Ovary (tissue), 10 donors: ENCODE data around the gene FDX1. TPM values are rescaled to one million over a fixed set of nuclear protein-coding genes. Genes with fewer than 3 reads are reported as not detected.
"Not testable (repeated sequence)": the region's sequence is repeated elsewhere in the genome, so short reads cannot be mapped to it uniquely, and the experiment has no call there.

ENCODE experiments used
- DNase-seq, 5 donors: peaks; one replicate each; pipeline ENCODE4 v3.0.0-alpha.2; 2019 to 2020
- H3K27ac ChIP-seq, 2 donors: fragments of 200-600 bp; one replicate each; pipeline versions ENCODE4 v1.5.1 to v1.8.0; 2019 to 2022
- H3K27me3 ChIP-seq: fragments of 200-600 bp; one replicate; pipeline ENCODE4 v1.8.0; 2022
- H3K36me3 ChIP-seq: fragments of 200-600 bp; sonication (generic); one replicate; pipeline ENCODE4 v1.5.1; 2019
- H3K4me1 ChIP-seq: one replicate; pipeline ENCODE4 v1.8.1; 2013; ENCODE audit warnings: mild to moderate bottlenecking, moderate library complexity; ENCODE audit not compliant: insufficient read depth
- H3K4me3 ChIP-seq: fragments of 200-600 bp; sonication (generic); one replicate; pipeline ENCODE4 v1.5.1; 2017
- H3K9me3 ChIP-seq, 2 donors: fragments of 200-600 bp in 1 of 2; sonication (generic) in 1 of 2; one replicate each; pipeline versions ENCODE4 v1.5.1 to v1.8.1; 2013 to 2019; ENCODE audit warnings: mild to moderate bottlenecking in 1 of 2, moderate library complexity in 1 of 2
- EP300 ChIP-seq: sonication (generic); formaldehyde crosslinking; IDR thresholded peaks from one replicate; pipeline ENCODE4 v1.6.1; 2017; ENCODE audit warnings: antibody characterized with exemption
- POLR2A ChIP-seq: fragments of 450-650 bp; IDR thresholded peaks from one replicate; pipeline ENCODE4 v1.6.1; 2017; ENCODE audit warnings: antibody characterized with exemption, mild to moderate bottlenecking, moderate library complexity
- WGBS, 3 donors: extraction: QIAGEN DNeasy Blood & Tissue Kit in 1 of 3; methylation state at CpG; one replicate each; pipeline versions ENCODE4 v1.1.5 to v1.1.7; 2013 to 2017; 5-methylcytosine and 5-hydroxymethylcytosine counted together
- intact Hi-C, 4 donors: fragments of 100-400 bp; cut with DNase I; formaldehyde crosslinking; loops; one replicate each; pipeline versions ENCODE4 v1.11.0 to v1.15.1; 2022 to 2023
- long read RNA-seq, 3 donors: library from polyadenylated mRNA in 2 of 3; unstranded in 2 of 3; transcript quantifications; one replicate each; pipeline ENCODE4 v2.0.0 and lab custom pipeline, GENCODE V29; 2021 to 2026
- polyA plus RNA-seq, 2 donors: library from polyadenylated mRNA; stranded (reverse); fragments of 200-250 nt in 1 of 2; fragments of 350-450 nt in 1 of 2; fragmentation: Illumina TruSeq in 1 of 2; extraction: RNeasy Lipid Tissue Mini Kit (QIAGEN cat#74804) in 1 of 2; gene quantifications; one replicate each; pipeline ENCODE4 v1.2.3, GENCODE V29; 2013 to 2014
- total RNA-seq, 7 donors: library from RNA; depleted of rRNA in 2 of 7; stranded (reverse); fragments of >200 nt in 2 of 7; fragmentation: NEBNext Ultra II Directional in 3 of 7; extraction: Animal tissue kit (Norgen Biotek cat#: 25700) in 3 of 7; gene quantifications; one replicate each; pipeline versions ENCODE4 v1.1.0 to v1.2.4, GENCODE V29; 2016 to 2023
- TF ChIP-seq, protein P1 (sequence below), 3 donors: fragments of 450-650 bp in 2 of 3; fragments of 200-600 bp in 1 of 3; IDR thresholded peaks; one replicate each; pipeline versions ENCODE4 v1.5.1 to v1.8.0; 2016 to 2022; ENCODE audit warnings: antibody characterized with exemption in 3 of 3, mild to moderate bottlenecking in 1 of 3
- donor health status: DM: no; HTN: no; CAD: no; lungs with moderate emphysema.
- donor health status: DM: no; HTN: no; CAD: no.
- donor health status: Bipolar disorder and iron deficiency.
- donor health status: DM: yes; HTN: yes; CAD: no.
- donor health status: DM: no; HTN: no; CAD: no.
- donor health status: DM: yes; HTN: yes; CAD: no.

The FDX1 gene, protein sequence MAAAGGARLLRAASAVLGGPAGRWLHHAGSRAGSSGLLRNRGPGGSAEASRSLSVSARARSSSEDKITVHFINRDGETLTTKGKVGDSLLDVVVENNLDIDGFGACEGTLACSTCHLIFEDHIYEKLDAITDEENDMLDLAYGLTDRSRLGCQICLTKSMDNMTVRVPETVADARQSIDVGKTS
- total RNA-seq (10 to 100 TPM in 6 of 7 donors, 1 to 10 TPM in 1; 9.7 to 16.6 (median 13.1) TPM), polyA plus RNA-seq (100 to 1,000 TPM in 1 of 2 donors, 1 to 10 TPM in 1; 8.3 to 184 TPM)
- long read RNA-seq, donor 1, transcript FDX1-201 (4 exons, 3,206 nt) = major isoform, 8 of 10 reads
- long read RNA-seq, donor 1, partial matches to known transcripts = 0 of 10 reads
- long read RNA-seq, donor 1, other reads (novel, unspliced or antisense) = 2 of 10 reads
- long read RNA-seq, donor 2, transcript FDX1-201 (4 exons, 3,206 nt) = major isoform, 22 of 27 reads
- long read RNA-seq, donor 2, partial matches to known transcripts = 5 of 27 reads
- long read RNA-seq, donor 2, other reads (novel, unspliced or antisense) = 0 of 27 reads
- long read RNA-seq, donor 3, transcript FDX1-201 (4 exons, 3,206 nt) = major isoform, 51 of 53 reads
- long read RNA-seq, donor 3, partial matches to known transcripts = 0 of 53 reads
- long read RNA-seq, donor 3, other reads (novel, unspliced or antisense) = 2 of 53 reads

DNA sequence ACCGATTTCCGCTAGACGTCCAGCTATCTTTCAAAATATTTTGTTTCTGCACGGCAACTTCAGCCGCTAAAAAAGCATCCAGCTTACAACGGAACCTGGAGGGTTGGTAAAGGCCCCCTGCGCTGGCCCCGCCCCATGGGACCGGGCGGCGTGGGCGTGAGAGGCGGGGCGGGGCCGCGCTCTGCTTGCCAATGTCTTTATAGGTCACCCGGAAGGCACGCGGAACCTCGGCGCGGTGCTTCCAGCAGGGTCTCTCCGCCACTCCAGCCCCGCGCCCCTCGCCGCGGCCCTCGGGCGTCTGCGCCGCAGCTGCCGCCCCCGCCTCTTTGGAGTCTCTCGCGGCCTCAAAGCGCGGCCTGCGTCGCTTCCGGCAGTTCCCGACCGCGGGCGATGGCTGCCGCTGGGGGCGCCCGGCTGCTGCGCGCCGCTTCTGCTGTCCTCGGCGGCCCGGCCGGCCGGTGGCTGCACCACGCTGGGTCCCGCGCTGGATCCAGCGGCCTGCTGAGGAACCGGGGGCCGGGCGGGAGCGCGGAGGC, at the start of gene FDX1:
Gene FDX1, plus strand, starts transcription at position 218 of the 536 bp plus-strand sequence. Its CDS starts 173 bp downstream, at position 391.
- peaks cover 2% of the 10 kb centered on the region for H3K4me1 ChIP-seq
- peak; percentile 78 to 86 (median 85) for DNase-seq
- TF ChIP-seq EP300 (no peak), POLR2A (peak; percentile 42)
- TF ChIP-seq, protein P1, sequence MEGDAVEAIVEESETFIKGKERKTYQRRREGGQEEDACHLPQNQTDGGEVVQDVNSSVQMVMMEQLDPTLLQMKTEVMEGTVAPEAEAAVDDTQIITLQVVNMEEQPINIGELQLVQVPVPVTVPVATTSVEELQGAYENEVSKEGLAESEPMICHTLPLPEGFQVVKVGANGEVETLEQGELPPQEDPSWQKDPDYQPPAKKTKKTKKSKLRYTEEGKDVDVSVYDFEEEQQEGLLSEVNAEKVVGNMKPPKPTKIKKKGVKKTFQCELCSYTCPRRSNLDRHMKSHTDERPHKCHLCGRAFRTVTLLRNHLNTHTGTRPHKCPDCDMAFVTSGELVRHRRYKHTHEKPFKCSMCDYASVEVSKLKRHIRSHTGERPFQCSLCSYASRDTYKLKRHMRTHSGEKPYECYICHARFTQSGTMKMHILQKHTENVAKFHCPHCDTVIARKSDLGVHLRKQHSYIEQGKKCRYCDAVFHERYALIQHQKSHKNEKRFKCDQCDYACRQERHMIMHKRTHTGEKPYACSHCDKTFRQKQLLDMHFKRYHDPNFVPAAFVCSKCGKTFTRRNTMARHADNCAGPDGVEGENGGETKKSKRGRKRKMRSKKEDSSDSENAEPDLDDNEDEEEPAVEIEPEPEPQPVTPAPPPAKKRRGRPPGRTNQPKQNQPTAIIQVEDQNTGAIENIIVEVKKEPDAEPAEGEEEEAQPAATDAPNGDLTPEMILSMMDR (IDR thresholded peaks at IDR 0.05) = peak; percentile 34 to 93 (median 80)
- no peaks in the 10 kb centered on the region for H3K27me3 ChIP-seq
- peak within 1 kb of the TSS; percentile 79 for H3K4me3 ChIP-seq
- WGBS, 3 donors = 0 to 1% (median 1%) methylated on average over 44 to 65 of the region's 65 CpGs
- no peaks in the 10 kb centered on the region for H3K9me3 ChIP-seq
- intact Hi-C loops = loop anchor here in 3 of 4 donors (5.0 to 10.0 kb wide), 5 partner anchors 52 to 475 kb away; partner anchors contain the start of gene ZC3H12C (in 1 of the 3)
- H3K36me3 ChIP-seq = no peaks in the 10 kb centered on the region
- peak within 1 kb of the TSS; percentile 91 to 95 for H3K27ac ChIP-seq

- Histone ChIP-seq H3K4me1 (peaks cover 1% of the 10 kb centered on the region), H3K36me3 (no peaks in the 10 kb centered on the region), H3K9me3 (no peaks in the 10 kb centered on the region), H3K27me3 (no peaks in the 10 kb centered on the region), H3K27ac (no peak overlapping the region), H3K4me3 (no peak overlapping the region)
- WGBS, 3 donors = 86 to 88% (median 87%) methylated on average over 4 of the region's 4 CpGs
- TF ChIP-seq, protein P1 (IDR thresholded peaks at IDR 0.05) = no peak
- TF ChIP-seq POLR2A (no peak), EP300 (no peak)
- intact Hi-C loops = no loop called here
- DNase-seq = no peak
These were observed 48.7 kb upstream of the FDX1 start for GRCh38 chr11:110380836-110381622.

DNA sequence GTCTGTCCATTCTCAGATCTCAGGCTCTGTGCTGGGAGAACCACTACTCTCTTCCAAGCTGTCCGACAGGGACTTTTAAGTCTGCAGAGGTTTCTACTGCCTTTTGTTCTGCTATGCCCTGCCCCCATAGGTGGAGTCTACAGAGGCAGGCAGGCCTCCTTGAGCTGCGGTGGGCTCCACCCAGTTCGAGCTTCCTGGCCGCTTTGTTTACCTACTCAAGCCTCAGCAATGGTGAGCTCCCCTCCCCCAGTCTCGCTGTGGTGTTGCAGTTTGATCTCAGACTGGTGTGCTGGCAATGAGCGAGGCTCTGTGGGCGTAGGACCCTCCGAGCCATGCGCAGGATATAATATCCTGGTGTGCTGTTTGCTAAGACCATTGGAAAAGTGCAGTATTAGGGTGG, 41.5 kb upstream of the FDX1 start:
- H3K36me3 ChIP-seq, H3K4me1 ChIP-seq, DNase-seq, H3K27ac ChIP-seq, H3K9me3 ChIP-seq, intact Hi-C loops, H3K27me3 ChIP-seq, H3K4me3 ChIP-seq: not testable (repeated sequence)
- 89 to 92% (median 91%) methylated on average over 9 of the region's 9 CpGs for WGBS, 3 donors

DNA sequence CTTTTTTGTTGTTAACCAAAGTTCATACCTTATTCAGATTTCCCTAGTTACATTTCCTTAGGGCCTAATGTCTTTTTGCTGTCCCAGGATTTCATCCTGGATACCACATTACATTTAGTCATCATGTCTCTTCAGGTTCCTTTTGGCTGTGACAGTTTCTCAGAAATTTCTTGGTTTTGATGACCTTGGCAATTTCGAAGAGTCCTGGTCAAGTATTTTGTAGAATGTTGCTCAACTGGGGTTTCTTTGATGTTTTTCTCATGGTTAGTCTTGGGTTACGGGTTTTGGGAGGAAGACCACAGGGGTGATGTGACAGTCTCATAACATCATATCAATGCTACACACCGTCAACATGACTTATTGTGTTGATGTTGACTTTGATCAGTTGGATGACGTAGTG, 39.8 kb upstream of the FDX1 start:
- no peak for DNase-seq
- WGBS, 3 donors = 82 to 87% (median 85%) methylated on average over 4 of the region's 4 CpGs

More for the DNA sequence above, 39.8 kb upstream of the FDX1 start:
- Histone ChIP-seq H3K4me1 (no peaks in the 10 kb centered on the region), H3K27ac (no peak overlapping the region), H3K36me3 (no peaks in the 10 kb centered on the region), H3K4me3 (no peak overlapping the region), H3K27me3 (no peaks in the 10 kb centered on the region), H3K9me3 (no peaks in the 10 kb centered on the region)
- intact Hi-C loops = no loop called here
- TF ChIP-seq EP300 (no peak), POLR2A (no peak)
- TF ChIP-seq, protein P1 (IDR thresholded peaks at IDR 0.05) = no peak
